ENCODE data around the gene DOCK11.
A peak's percentile ranks its signal among the peaks of the same experiment; 100 is the strongest.
"Not testable (repeated sequence)": the region's sequence is repeated elsewhere in the genome, so short reads cannot be mapped to it uniquely, and the experiment has no call there.

The DOCK11 gene

DNA sequence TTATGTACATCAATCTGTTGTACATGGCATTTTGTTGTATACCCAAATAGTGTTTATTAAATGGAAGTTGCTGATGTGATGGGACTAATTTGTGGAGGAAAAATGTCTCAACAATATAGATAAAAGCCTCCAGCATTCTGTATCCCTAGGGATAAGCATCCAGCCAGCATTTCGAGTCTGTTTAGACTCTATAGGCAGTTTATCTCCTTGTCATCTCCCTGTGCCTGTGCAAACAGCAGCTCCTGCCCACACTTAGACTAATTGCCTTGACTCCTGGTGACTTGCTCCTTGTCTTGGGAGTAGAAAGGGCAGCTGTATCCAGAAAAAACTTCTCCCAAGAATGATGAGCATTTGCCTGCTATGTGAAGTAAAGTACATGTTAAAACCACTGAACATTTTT, 83.8 kb downstream of the DOCK11 start:
- FAIRE-seq = no peak

DNA sequence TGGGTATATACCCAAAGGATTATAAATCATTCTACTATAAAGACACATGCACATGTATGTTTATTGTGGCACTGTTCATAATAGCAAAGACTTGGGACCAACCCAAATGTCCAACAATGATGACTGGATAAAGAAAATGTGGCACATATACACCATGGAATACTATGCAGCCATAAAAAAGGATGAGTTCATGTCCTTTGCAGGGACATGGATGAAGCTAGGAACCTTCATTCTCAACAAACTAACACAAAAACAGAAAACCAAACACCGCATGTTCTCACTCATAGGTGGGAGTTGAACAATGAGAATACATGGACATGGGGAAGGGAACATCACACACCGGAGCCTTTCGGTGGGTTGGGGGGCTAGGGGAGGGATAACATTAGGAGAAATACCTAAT, 87.3 kb downstream of the DOCK11 start:
- FAIRE-seq = not testable (repeated sequence)

DNA sequence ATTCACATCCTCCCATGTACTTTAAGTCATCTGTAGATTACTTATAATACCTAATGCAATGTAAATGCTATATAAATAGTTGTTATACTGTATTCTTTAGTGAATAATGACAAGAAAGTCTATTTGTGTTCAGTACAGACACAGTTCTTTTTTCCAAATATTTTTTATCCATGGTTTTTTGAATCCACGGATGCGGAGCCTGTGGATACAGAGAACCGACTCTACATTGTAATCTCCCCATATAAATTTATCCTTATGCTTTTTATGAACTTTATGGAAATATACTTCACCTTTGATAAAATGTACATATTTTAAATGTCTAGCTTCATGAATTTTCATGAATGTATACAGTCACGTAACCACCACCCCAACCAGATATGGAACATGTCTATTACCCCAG, 88.2 kb downstream of the DOCK11 start:
- FAIRE-seq = no peak

DNA sequence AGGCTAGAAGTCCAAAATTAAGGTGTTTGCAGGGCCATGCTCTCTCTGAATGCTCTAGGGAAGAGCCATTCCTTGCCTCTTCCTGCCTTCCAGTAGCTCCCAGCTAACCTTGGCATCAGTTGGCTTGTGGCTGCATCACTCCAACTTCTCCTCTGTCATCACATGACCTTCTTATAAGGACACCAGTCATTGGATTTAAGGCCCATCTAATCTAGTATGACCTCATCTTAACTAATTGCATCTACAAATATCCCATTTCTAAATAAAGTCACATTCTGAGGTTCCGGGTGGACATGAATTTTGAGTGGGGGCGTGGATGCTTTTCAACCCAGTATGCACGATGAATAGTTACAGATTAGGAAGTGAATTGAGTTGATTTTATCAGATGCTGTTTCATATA, 89.7 kb downstream of the DOCK11 start:
- no peak for FAIRE-seq

DNA sequence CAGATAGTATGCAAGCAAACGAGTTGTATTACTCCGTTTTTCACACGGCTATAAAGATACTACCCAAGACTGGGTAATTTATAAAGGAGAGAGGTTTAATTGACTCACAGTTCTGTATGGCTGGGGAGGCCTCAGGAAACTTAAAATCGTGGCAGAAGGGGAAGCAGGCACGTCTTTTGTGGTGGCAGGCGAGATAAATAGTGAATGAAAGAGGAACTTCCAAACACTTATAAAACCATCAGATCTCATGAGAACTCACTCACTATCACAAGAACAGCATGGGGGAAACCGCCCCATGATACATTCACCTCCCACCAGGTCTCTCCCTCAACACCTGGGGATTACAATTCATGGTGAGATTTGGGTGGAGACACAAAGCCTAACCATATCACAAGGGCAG, 90.6 kb downstream of the DOCK11 start:
- FAIRE-seq = not testable (repeated sequence)

DNA sequence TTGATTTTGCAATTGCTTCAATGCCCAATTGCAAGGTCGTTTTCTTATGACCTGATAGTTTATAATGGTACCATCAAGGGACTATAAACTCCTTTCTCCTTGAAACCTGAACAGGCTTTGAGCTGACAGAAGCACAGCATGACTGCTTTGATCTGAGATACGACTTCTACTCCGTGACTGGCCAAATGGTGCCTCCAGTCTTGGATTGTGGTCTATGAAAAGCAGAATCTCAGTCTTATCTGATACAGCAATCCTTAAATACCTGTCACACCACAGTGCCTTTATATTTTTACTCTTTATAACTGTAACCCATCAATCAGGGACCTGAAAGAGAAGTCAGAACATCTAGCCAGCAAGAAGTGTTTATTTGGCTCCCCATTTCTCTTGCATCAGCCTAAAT, 93.1 kb downstream of the DOCK11 start:
- FAIRE-seq = no peak

DNA sequence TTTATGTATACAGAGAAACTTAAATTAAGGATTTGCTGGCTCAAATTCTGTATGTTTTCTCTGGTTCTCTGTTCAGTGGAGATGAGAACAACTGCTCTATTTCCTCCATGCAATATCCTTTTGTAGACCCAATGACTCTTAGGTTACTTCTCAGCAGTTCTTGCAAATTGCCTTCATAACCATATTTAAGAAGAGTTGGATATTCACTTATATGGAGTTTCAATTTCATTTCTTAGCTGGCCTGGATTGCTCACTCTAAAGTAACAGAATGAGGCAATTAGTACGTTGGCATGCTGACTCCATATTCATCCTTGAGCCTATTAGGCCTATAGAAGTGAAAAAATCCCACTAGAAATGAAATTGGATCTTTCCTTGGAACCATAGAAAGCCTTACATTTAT, 93.6 kb downstream of the DOCK11 start:
- FAIRE-seq = no peak

DNA sequence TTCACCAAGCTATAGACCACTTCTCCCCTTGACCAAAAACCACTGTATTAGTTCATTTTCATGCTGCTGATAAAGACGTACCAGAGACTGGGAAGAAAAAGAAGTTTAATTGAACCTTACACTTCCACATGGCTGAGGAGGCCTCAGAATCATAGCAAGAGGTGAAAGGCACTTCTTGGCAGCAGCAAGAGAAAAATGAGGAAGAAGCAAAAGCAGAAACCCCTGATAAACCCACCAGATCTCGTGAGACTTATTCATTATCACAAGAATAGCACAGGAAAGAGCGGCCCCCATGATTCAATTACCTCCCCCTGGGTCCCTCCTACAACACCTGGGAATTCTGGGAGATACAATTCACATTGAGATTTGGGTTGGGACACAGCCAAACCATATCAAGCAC, 97.8 kb downstream of the DOCK11 start:
- FAIRE-seq = no peak

DNA sequence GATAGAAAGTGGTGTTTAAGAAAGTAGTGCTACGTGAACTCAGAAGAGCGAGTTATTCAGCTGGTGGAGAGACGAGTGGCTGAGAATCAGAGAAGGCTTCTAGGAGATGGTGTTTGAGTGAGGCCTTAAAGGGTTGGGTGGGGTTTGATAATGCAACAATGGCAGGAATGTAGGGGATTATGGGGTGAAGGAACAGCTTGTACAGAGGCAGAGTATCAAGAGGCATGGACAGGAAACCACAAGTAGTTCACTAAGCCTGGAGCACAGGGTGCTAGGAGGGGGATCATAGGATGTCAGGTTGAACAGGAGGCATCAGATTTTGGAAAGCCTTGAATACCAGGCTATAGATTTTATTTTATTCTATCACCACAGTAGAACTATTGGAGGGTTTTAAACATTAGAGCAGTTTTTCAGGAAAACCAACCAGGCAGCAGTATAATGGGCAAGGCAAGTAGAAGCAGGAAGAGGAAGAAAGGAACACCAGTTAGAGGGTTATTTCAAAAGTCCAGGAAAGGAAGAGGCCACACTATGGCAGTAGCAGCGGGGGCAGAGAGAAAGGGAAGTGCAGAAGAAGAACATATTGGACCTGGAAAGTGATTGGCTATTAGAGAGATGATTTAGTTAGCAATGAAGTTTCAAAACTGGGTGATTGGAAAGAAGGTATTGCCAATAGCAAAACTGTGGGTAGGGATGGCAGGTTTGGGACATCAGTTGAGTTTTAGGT, 99.2 kb downstream of the DOCK11 start:
- FAIRE-seq = no peak

DNA sequence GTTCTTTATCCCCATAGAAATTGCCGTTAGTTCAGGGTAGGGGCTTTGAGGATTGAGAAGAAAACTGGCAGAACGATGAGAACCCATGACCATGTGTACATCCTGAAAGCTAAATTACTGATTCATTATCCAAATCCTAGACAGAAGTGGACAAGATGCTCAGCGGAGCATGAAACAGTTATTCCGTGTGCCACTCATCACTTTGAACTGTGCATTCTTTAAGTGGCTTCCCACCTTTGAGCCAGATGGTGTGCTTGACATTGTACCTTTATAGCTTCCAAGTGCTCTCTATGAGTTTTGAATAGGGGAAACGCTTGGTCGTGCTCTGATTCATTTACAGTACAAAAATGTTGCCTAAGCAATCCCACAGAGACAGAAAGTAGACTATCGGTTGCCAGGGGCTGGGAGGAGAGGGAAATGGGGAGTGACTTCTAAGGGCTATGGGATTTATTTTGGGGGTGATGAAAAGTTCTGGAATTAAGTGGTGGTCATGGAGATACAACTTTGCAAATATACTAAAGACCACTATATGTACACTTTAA, 100.0 kb downstream of the DOCK11 start:
- no peak for FAIRE-seq

DNA sequence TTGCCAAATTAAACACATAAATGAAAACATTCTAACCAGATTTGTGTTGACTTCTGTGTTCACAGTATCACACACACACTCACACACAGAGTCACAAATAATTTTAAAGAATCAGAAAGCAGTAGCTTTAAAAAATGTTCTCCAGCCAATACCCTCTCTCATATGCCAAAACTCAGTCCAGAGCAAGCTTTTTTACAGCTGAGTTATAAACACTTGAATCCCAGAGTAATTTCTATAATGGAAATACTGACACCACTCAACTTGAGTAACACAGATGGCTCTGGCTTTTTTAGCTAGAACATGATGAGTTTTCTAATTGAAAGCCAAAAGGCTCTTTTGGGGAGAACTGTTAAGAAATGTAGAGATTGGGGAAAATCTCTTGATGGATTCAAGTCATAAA, 100.8 kb downstream of the DOCK11 start:
- FAIRE-seq = no peak

DNA sequence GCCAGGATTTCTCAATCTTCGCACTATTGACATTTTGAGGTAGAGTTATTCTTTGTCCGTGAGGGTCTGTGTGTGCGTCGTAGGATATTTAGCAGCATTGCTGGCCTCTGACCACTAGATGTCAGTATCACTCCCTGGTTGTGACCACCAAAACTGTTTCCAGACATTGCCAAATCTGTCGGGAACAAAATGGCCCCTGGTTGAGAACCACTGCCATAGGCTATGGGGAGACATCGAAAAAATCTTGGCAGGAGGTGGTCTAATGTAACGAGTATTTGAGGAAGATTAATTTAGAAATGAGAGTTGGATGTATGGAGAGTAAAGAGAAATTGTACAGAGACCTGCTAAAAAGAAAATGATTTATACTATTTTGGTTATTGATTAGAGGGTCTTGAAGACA, 108.4 kb downstream of the DOCK11 start:
- peak; percentile 46 for FAIRE-seq

DNA sequence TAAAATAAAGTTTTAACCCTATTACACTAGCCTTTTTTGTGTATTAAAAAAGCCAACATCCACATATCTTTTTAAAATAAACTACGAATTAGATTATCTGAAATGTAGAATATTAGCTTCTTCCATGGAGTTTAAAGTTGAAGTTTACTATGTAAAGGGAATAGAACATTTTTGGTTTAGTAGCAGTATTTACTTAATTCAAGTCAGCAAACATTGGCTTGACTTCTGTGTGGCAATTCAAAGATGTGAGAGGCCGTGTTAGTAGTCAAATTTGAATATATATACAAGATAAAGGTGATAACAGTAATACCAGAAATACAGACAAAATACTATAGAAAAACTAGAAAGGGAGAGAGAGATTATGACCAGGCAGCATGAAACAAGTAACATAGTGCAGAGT, 116.7 kb downstream of the DOCK11 start:
- FAIRE-seq = no peak

DNA sequence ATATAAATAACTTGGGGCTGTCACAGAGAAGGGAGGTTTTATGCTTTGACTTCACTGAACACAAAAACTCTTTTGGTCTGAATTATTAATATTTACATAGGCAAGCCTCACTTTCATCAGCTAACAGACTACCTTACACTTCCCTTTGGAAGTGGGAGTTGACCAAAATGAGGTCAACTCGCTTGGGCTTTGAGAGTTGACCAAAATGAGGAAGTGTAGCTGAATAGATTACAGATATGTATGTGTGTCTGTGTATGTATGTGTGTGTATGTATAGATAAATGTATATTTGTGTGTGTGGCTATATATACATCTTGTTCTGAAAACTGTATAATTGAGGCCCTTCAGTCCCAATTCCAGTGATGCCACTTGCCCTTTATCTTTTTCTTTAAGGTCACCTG, 118.5 kb downstream of the DOCK11 start:
- no peak for FAIRE-seq

DNA sequence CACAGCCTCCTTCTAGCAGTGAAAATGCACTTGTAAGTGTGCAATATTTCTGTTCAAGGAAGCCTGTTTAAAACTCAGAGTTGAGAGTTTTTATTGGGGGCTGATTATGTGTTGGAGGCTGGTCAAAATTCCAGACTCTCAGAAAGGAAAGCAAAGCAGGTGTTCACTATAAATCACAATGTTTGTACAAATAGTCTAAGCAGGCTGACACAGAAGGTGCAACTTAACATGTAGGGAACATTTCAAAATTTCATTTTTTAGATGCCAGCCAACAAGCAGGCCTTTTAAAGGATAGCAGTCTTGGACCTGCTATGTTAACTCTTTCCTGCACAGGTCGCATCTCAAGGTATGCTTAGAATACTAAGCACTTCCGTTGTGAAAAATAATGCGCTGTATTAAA, 119.5 kb downstream of the DOCK11 start:
- no peak for FAIRE-seq

DNA sequence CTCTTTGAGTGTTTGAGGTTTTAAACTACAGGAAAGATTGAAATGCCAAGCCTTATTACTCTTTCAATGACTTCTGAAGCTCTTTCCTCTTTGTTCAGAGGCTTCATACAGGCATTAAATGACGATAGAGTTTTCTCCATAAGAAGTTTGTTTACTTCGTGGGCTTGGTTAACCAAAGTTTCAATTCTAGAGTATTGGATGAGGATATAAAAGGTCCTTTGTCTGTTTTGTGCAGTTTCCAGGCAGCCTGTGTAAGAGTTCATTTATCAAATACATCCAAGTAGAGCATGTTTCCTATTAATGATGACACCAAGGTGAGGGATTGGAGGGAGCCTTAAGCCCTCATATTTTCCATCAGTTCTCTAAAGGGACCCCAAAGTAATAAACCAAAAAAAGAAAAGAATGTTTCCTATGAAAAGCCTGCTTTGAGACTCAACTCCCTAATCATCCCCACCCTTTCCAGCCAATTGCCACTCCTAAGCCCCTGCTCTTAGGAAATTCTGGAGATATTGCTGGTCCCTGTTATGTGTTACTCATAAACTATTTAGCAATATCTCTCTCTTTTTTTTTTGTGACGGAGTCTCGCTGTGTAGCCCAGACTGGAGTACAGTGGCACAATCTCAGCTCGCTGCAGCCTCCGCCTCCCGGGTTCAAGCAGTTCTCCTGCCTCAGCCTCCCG, 125.6 kb downstream of the DOCK11 start:
- no peak for FAIRE-seq

DNA sequence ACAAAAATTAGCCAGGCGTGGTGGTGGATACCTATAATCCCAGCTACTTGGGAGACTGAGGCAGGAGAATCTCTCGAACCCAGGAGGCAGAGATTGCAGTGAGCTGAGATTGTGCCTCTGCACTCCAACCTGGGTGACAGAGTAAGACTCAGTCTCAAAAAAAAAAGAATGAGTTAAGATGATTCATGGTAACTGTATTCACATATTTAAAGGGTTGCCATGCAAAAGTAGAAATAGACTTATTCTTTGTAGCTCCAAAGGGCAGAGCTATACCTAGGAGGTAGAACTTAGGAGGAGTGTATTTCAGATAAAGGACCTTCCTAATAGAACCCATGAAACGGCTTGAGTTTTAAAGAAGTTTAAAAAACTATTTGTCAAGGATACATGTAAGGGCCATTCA, 127.4 kb downstream of the DOCK11 start:
- FAIRE-seq = no peak

DNA sequence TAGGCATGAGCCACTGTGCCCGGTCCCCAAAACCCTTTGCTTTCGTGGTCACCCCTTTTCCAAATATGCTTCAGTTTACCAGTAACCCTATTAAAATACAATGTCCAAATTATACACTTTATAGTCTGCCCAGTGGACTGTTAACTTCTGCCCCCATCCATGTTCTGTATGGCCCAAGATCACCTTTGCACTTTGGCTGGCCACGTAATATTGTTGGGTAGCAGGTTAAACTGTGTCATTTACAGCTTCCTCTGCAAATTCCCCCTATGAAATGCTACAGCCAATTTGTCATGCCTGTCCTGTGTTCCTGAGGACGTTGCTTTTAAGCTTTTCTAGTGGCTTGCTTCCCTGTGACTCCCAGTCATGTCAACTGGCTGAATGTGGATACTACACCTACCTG, 130.7 kb downstream of the DOCK11 start:
- no peak for FAIRE-seq

DNA sequence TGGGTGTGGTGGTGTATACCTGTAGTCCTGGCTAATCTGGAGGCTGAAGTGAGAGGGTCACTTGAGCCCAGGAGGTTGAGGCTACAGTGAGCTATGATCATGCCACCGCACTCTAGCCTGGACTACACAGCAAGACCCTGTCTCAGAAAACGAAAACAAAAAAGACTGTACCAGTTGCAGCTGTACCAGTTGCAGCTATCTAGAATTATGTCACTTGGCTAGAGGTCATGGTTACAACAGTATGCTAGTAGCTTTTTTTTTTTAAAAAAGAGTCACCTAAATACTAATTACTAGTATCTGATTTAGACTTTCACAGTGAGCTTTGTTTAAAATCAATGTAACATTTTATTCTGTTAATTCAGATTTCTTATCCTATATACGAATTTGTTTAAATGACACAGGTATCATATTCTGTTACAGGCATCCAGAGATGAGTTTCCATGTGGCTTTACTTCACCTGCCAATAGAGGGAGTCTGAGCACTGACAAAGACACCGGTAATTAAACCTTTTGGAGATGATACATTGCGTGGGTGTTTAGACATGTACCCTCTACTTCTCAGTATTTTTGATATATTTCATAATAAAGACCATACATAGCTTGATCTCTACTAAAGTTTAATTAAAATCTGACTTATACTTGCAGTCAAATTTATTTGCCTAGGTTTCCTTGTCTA, 131.6 kb downstream of the DOCK11 start:
- FAIRE-seq = no peak

DNA sequence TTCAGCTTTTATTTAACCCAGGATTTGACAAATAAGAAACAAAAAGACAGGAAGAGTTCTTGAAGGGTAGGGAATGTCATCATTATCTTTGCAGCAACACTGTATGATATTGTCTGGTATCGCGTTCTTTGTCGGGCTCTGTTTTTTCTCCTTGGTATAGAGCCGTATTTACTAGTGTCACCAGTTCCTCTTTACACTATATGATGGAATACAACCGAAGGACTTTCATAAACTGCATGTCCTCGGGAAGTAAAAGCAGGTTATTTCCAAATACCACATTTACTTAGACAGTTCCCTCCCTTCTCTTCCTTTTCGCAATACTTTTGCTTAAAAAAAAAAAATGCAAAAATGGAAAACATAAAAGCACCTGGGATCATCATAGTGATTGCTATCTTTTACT, 135.2 kb downstream of the DOCK11 start:
- no peak for FAIRE-seq

DNA sequence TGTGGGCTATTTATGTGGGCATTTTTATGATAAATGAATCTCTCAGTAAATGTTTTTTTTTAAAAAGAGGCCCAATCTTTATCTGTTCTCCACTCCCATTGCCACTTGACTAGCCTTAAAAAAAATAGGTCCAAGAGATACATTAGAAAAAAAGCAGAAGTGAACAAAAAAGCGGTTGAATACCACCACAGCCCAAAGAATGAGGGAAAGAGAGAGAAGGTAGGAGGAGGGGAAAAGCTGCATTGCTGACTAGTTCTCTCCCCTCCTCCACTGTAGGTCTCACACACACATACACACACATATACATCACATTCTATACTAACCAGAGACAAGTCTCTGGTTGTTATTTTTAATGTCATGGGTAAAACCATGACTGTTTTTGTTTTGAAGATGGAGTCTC, 136.0 kb downstream of the DOCK11 start:
- FAIRE-seq = no peak

DNA sequence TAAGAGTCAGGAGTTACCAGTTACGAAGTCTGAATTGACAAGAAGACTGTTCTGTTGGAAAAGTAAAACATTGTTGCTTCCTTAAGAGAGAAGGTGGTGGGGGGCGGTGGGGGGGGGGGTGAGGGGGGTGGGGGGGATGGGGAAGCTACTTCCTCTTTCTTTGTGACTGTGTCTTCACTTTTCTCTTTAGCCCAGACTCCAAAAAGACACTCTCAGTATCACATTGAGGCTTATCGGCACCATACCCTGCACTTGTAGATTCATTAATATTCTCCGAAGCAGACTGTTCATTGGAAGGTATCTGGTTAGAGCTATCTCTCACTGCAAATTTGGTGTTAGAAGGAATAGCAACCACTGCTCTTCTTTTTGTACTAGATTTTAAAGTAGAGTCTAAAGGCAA, 137.2 kb downstream of the DOCK11 start:
- no peak for FAIRE-seq

DNA sequence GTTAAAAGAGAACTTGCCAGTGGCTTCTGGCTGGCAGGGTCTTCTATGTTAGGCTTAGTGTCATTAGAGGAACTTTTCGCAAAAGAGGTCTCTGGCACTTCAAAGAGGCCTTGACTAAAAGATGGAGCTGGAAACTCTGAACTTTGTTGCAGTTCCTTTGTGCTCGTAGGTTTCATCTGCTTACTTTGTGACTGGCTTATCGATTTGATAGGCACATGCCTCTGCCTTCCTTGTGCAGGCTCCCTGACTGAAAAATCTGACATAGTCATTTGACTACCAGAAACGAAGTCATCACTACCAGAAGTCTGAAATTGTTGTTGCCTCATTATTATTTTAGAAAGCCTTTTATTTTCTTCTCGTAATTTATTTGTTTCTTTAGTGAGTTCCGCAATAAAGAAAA, 137.9 kb downstream of the DOCK11 start:
- FAIRE-seq = no peak

DNA sequence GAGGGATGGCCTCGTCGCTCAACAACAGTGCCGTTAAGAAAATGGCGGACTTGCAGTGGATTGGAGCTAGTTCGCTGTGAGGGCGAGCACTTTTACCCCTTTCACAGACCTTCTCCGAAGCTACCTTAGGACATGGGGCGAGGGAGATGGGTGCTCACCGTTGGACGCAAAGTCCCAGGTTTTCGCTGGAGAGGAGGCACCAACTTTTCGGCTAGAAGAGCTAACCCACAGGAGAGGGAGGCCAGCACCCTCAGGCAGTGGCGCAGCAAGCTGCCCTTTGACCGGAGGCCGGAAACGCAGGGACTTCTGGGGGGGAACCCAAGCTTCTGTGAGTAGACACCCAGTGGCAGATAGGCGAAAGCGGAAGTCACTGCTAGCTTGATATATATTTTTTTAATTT, 138.7 kb downstream of the DOCK11 start:
- no peak for FAIRE-seq

Data from TTC549 (cell line).